ENCODE measurements around the gene OPCML. TPM values are rescaled to one million over a fixed set of nuclear protein-coding genes. Genes with fewer than 3 reads are reported as not detected.

The OPCML gene
- total RNA-seq, 1 donor from 2014 or later = not detected

- intact Hi-C loops (cut with DNase I) = loop anchor here (5.0 kb wide), 1 partner anchor 1254 kb away; no protein-coding TSS in a partner anchor
- Histone ChIP-seq H3K36me3 (no peaks in the 10 kb centered on the region), H3K27me3 (no peaks in the 10 kb centered on the region), H3K9me3 (no peaks in the 10 kb centered on the region), H3K27ac (no peak overlapping the region), H3K4me3 (no peak overlapping the region), H3K4me1 (no peaks in the 10 kb centered on the region)
- no peak for TF ChIP-seq POLR2AphosphoS5 (IDR thresholded peaks at IDR 0.05; ENCODE audit: insufficient read depth in 1 of 2, low read depth in 1 of 2)
- no peak for TF ChIP-seq POLR2A (IDR thresholded peaks at IDR 0.05)
- no peak for TF ChIP-seq CTCF (IDR thresholded peaks at IDR 0.05)
- no peak for DNase-seq (ENCODE audit: extremely low spot score in 2 of 2)
Observed at GRCh38 chr11:132453406-132453805, 1078.9 kb downstream of the OPCML start.

- H3K27ac ChIP-seq = no peak overlapping the region
- TF ChIP-seq POLR2AphosphoS5 (IDR thresholded peaks at IDR 0.05; ENCODE audit: insufficient read depth in 1 of 2, low read depth in 1 of 2) = no peak
- no peak for TF ChIP-seq CTCF (IDR thresholded peaks at IDR 0.05)
- TF ChIP-seq POLR2A (IDR thresholded peaks at IDR 0.05) = no peak
- H3K4me3 ChIP-seq = no peak overlapping the region
- intact Hi-C loops (cut with DNase I) = loop anchor here (5.0 kb wide), 1 partner anchor 1255 kb away; no protein-coding TSS in a partner anchor
- H3K36me3 ChIP-seq = no peaks in the 10 kb centered on the region
- no peaks in the 10 kb centered on the region for H3K9me3 ChIP-seq
- H3K4me1 ChIP-seq = no peaks in the 10 kb centered on the region
- no peaks in the 10 kb centered on the region for H3K27me3 ChIP-seq
- no peak for DNase-seq (ENCODE audit: extremely low spot score in 2 of 2)
Observed at GRCh38 chr11:132452616-132453015, 1079.7 kb downstream of the OPCML start.

GRCh38 chr11:132451942-132452601 lies 1080.2 kb downstream of the OPCML start:
- DNase-seq (ENCODE audit: extremely low spot score in 2 of 2) = no peak
- Histone ChIP-seq H3K4me1 (no peaks in the 10 kb centered on the region), H3K27me3 (no peaks in the 10 kb centered on the region), H3K36me3 (no peaks in the 10 kb centered on the region), H3K4me3 (no peak overlapping the region), H3K9me3 (no peaks in the 10 kb centered on the region), H3K27ac (no peak overlapping the region)
- TF ChIP-seq CTCF (IDR thresholded peaks at IDR 0.05) (no peak), POLR2AphosphoS5 (IDR thresholded peaks at IDR 0.05; ENCODE audit: insufficient read depth in 1 of 2, low read depth in 1 of 2) (no peak), POLR2A (IDR thresholded peaks at IDR 0.05) (no peak)
- intact Hi-C loops (cut with DNase I) = loop anchor here (5.0 kb wide), 1 partner anchor 1255 kb away; no protein-coding TSS in a partner anchor

- intact Hi-C loops (cut with DNase I) = loop anchor here (5.0 kb wide), 1 partner anchor 1257 kb away; no protein-coding TSS in a partner anchor
- H3K4me1 ChIP-seq = no peaks in the 10 kb centered on the region
- DNase-seq (ENCODE audit: extremely low spot score in 2 of 2) = no peak
- no peak overlapping the region for H3K27ac ChIP-seq
- H3K36me3 ChIP-seq = no peaks in the 10 kb centered on the region
- H3K27me3 ChIP-seq = no peaks in the 10 kb centered on the region
- TF ChIP-seq POLR2A (IDR thresholded peaks at IDR 0.05) (no peak), POLR2AphosphoS5 (IDR thresholded peaks at IDR 0.05; ENCODE audit: insufficient read depth in 1 of 2, low read depth in 1 of 2) (no peak), CTCF (IDR thresholded peaks at IDR 0.05) (no peak)
- no peak overlapping the region for H3K4me3 ChIP-seq
- H3K9me3 ChIP-seq = no peaks in the 10 kb centered on the region
Observed at GRCh38 chr11:132450631-132451030, 1081.7 kb downstream of the OPCML start.

GRCh38 chr11:132448334-132448995 lies 1083.8 kb downstream of the OPCML start:
- DNase-seq (ENCODE audit: extremely low spot score in 2 of 2) = no peak
- no peaks in the 10 kb centered on the region for H3K4me1 ChIP-seq
- intact Hi-C loops (cut with DNase I) = no loop called here
- H3K36me3 ChIP-seq = no peaks in the 10 kb centered on the region
- no peaks in the 10 kb centered on the region for H3K27me3 ChIP-seq
- no peak for TF ChIP-seq CTCF (IDR thresholded peaks at IDR 0.05)
- TF ChIP-seq POLR2A (IDR thresholded peaks at IDR 0.05) = no peak
- TF ChIP-seq POLR2AphosphoS5 (IDR thresholded peaks at IDR 0.05; ENCODE audit: insufficient read depth in 1 of 2, low read depth in 1 of 2) = no peak
- H3K9me3 ChIP-seq = no peaks in the 10 kb centered on the region
- no peak overlapping the region for H3K27ac ChIP-seq
- H3K4me3 ChIP-seq = no peak overlapping the region

Data from vagina (tissue), 2 donors.